HG03520 (cell line): ENCODE measurements around the gene PLEKHA7.

Source experiments
- ATAC-seq: cut with Tn5 transposase; IDR thresholded peaks from one replicate; pipeline ENCODE4 v1.9.1; 2021; ENCODE audit warnings: mild to moderate bottlenecking, moderate library complexity; ENCODE audit not compliant: unreplicated experiment

PLEKHA7 gene

GRCh38 chr11:16816358-16817270 lies 197.6 kb downstream of the PLEKHA7 start:
- no peak for ATAC-seq

- no peak for ATAC-seq
Measured at GRCh38 chr11:16815047-16815767, 199.0 kb downstream of the PLEKHA7 start.

- ATAC-seq = no peak
Measured at GRCh38 chr11:16814410-16815046, 199.7 kb downstream of the PLEKHA7 start.

GRCh38 chr11:16813126-16813525 lies 201.1 kb downstream of the PLEKHA7 start:
- ATAC-seq = no peak

GRCh38 chr11:16812274-16812673 lies 201.9 kb downstream of the PLEKHA7 start:
- no peak for ATAC-seq

- no peak for ATAC-seq
Measured at GRCh38 chr11:16811136-16812020, 202.8 kb downstream of the PLEKHA7 start.

GRCh38 chr11:16809886-16810668 lies 204.1 kb downstream of the PLEKHA7 start:
- ATAC-seq = no peak

- no peak for ATAC-seq
Measured at GRCh38 chr11:16807306-16807705, 206.9 kb downstream of the PLEKHA7 start.

GRCh38 chr11:16806791-16807190 lies 207.4 kb downstream of the PLEKHA7 start:
- ATAC-seq = no peak

- ATAC-seq = no peak
Measured at GRCh38 chr11:16805938-16806337, 208.3 kb downstream of the PLEKHA7 start.

GRCh38 chr11:16804104-16804947 lies 209.9 kb downstream of the PLEKHA7 start:
- ATAC-seq = no peak

- no peak for ATAC-seq
Measured at GRCh38 chr11:16801288-16801980, 212.8 kb downstream of the PLEKHA7 start.

GRCh38 chr11:16800382-16800781 lies 213.8 kb downstream of the PLEKHA7 start:
- no peak for ATAC-seq

GRCh38 chr11:16799890-16800289 lies 214.3 kb downstream of the PLEKHA7 start:
- ATAC-seq = no peak

- ATAC-seq = no peak
Measured at GRCh38 chr11:16799221-16799620, 215.0 kb downstream of the PLEKHA7 start.

- ATAC-seq = no peak
Measured at GRCh38 chr11:16797776-16798175, 216.4 kb downstream of the PLEKHA7 start.

- no peak for ATAC-seq
Measured at GRCh38 chr11:16796311-16796710, 217.9 kb downstream of the PLEKHA7 start.

- ATAC-seq = no peak
Measured at GRCh38 chr11:16795146-16795545, 219.1 kb downstream of the PLEKHA7 start.
